GM12865 (cell line): Measurements from ENCODE around the gene SGF29.

Experiments used
- DNase-seq: peaks from one replicate; pipeline ENCODE4 v3.0.0; 2010; ENCODE audit warnings: low read depth
- H3K4me3 ChIP-seq: 2 replicates; pipeline ENCODE4 v1.5.1; 2011; ENCODE audit warnings: mild to moderate bottlenecking, low read depth, low read length, control low read depth
- TF ChIP-seq, protein P1 (sequence below): IDR thresholded peaks from 2 replicates; pipeline ENCODE4 v1.5.1; 2011; ENCODE audit warnings: low read length, control low read depth, low read depth, inconsistent platforms; ENCODE audit not compliant: insufficient read depth; ENCODE audit errors: missing control alignments

Gene SGF29

GRCh38 chr16:28513484-28514181 is 40.1 kb upstream of the SGF29 start:
- no peak for DNase-seq
- no peak overlapping the region for H3K4me3 ChIP-seq
- TF ChIP-seq, protein P1, sequence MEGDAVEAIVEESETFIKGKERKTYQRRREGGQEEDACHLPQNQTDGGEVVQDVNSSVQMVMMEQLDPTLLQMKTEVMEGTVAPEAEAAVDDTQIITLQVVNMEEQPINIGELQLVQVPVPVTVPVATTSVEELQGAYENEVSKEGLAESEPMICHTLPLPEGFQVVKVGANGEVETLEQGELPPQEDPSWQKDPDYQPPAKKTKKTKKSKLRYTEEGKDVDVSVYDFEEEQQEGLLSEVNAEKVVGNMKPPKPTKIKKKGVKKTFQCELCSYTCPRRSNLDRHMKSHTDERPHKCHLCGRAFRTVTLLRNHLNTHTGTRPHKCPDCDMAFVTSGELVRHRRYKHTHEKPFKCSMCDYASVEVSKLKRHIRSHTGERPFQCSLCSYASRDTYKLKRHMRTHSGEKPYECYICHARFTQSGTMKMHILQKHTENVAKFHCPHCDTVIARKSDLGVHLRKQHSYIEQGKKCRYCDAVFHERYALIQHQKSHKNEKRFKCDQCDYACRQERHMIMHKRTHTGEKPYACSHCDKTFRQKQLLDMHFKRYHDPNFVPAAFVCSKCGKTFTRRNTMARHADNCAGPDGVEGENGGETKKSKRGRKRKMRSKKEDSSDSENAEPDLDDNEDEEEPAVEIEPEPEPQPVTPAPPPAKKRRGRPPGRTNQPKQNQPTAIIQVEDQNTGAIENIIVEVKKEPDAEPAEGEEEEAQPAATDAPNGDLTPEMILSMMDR = no peak

GRCh38 chr16:28514246-28514645 is 39.5 kb upstream of the SGF29 start:
- H3K4me3 ChIP-seq = no peak overlapping the region
- TF ChIP-seq, protein P1 = no peak
- DNase-seq = no peak

GRCh38 chr16:28520672-28521071 is 33.0 kb upstream of the SGF29 start:
- TF ChIP-seq, protein P1 = no peak
- no peak for DNase-seq
- no peak overlapping the region for H3K4me3 ChIP-seq

GRCh38 chr16:28521436-28521835 is 32.3 kb upstream of the SGF29 start:
- no peak for DNase-seq
- TF ChIP-seq, protein P1 = no peak
- no peak overlapping the region for H3K4me3 ChIP-seq

- no peak overlapping the region for H3K4me3 ChIP-seq
- DNase-seq = peak; percentile 69
- TF ChIP-seq, protein P1 = no peak
These were observed 30.9 kb upstream of the SGF29 start for GRCh38 chr16:28522792-28523191.

DNA sequence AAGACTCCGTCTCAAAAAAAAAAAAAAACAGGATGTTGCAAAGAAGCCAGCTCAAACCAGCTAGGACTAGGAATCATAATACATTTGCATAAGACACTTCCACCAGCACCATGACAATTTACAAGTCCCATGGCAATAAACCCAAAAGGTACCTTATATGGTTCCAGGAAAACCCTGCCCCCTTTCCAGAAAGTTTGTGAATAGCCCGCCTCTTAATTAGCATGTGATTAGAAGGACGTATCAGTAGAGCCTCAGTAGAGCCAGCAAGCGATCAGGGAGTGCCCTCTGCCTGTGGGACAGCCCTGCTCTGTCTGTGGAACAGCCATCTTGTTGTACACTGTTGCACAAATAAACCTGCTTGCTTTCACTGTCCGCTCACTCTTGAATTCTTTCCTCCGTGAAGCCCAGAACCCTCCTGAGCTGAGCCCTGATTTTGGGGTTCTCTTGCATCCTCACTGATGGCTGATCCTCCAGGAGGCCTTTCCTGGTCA is 29.0 kb upstream of the SGF29 start:
- DNase-seq = peak; percentile 50
- TF ChIP-seq, protein P1 = no peak
- H3K4me3 ChIP-seq = no peak overlapping the region
